Stimulated activated CD8-positive, alpha-beta memory T cell treated with anti-CD3 and anti-CD28 coated beads, Interleukin-7, amount 100 ng/mL, for 4 hours (primary cell): Measurements from ENCODE around the gene MRPL33.

Experiments
- DNase-seq, 2 donors: peaks; one replicate each; pipeline ENCODE4 v3.0.0-alpha.2; 2020; ENCODE audit warnings: low read depth in 2 of 2

The MRPL33 gene

GRCh38 chr2:27808984-27809383, 37.5 kb downstream of the MRPL33 start:
- no peak for DNase-seq

GRCh38 chr2:27809761-27810241, 38.3 kb downstream of the MRPL33 start:
- DNase-seq = no peak

- no peak for DNase-seq
Observed at GRCh38 chr2:27810455-27810854, 38.9 kb downstream of the MRPL33 start.

- DNase-seq = no peak
Observed at GRCh38 chr2:27811768-27812167, 40.2 kb downstream of the MRPL33 start.

- DNase-seq = no peak
Observed at GRCh38 chr2:27814758-27815157, 43.2 kb downstream of the MRPL33 start.

GRCh38 chr2:27815860-27816438, 44.4 kb downstream of the MRPL33 start:
- DNase-seq = no peak

GRCh38 chr2:27822049-27822448, 50.5 kb downstream of the MRPL33 start:
- DNase-seq = no peak

GRCh38 chr2:27823135-27823534, 51.6 kb downstream of the MRPL33 start:
- DNase-seq = no peak

GRCh38 chr2:27823569-27823968, 52.0 kb downstream of the MRPL33 start:
- no peak for DNase-seq

- DNase-seq = no peak
Observed at GRCh38 chr2:27824401-27824800, 52.9 kb downstream of the MRPL33 start.

- DNase-seq = no peak
Observed at GRCh38 chr2:27828305-27828704, 56.8 kb downstream of the MRPL33 start.
